ENCODE results near the gene CGB7.
"Not testable (repeated sequence)": the region's sequence is repeated elsewhere in the genome, so short reads cannot be mapped to it uniquely, and the experiment has no call there.

The CGB7 gene

GRCh38 chr19:49039736-49040135, 17.8 kb downstream of the CGB7 start:
- DNase-seq: not testable (repeated sequence)

GRCh38 chr19:49038557-49039276, 18.8 kb downstream of the CGB7 start:
- DNase-seq: not testable (repeated sequence)

GRCh38 chr19:49038111-49038510, 19.4 kb downstream of the CGB7 start:
- not testable (repeated sequence) for DNase-seq

GRCh38 chr19:49036815-49037214, 20.7 kb downstream of the CGB7 start, which contains the start of gene CGB1:
Gene CGB1, minus strand, starts transcription at chr19:49036895. Its CDS starts 184 bp downstream, at chr19:49036711.
- not testable (repeated sequence) for DNase-seq

GRCh38 chr19:49031642-49032301, 25.8 kb downstream of the CGB7 start, which contains the start of gene CGB2:
Gene CGB2, plus strand, starts transcription at chr19:49031890. Its CDS starts 206 bp downstream, at chr19:49032096.
- not testable (repeated sequence) for DNase-seq

- not testable (repeated sequence) for DNase-seq
Observed at GRCh38 chr19:49030323-49030722, 27.2 kb downstream of the CGB7 start.

GRCh38 chr19:49029749-49030148, 27.8 kb downstream of the CGB7 start:
- not testable (repeated sequence) for DNase-seq

- DNase-seq: not testable (repeated sequence)
Observed at GRCh38 chr19:49028686-49029085, 28.9 kb downstream of the CGB7 start.

GRCh38 chr19:49025599-49025998, 31.9 kb downstream of the CGB7 start:
- DNase-seq: not testable (repeated sequence)

GRCh38 chr19:49025088-49025487, 32.5 kb downstream of the CGB7 start:
- not testable (repeated sequence) for DNase-seq

- not testable (repeated sequence) for DNase-seq
Observed at GRCh38 chr19:49024233-49024632, 33.3 kb downstream of the CGB7 start, which contains the start of gene CGB3. Gene CGB3, minus strand, starts transcription at chr19:49024333. Its CDS starts 362 bp downstream, at chr19:49023971.

- no peak for DNase-seq
Observed at GRCh38 chr19:49022116-49022515, 35.4 kb downstream of the CGB7 start.

GRCh38 chr19:49020931-49021895, 36.3 kb downstream of the CGB7 start:
- DNase-seq: no peak

GRCh38 chr19:49020342-49020741, 37.2 kb downstream of the CGB7 start:
- DNase-seq: no peak

- DNase-seq: peak; percentile 39
Observed at GRCh38 chr19:49019242-49019932, 38.2 kb downstream of the CGB7 start.

- DNase-seq: not testable (repeated sequence)
Observed at GRCh38 chr19:49018388-49019241, 38.9 kb downstream of the CGB7 start.

GRCh38 chr19:49017666-49018351, 39.7 kb downstream of the CGB7 start:
- DNase-seq: peak; percentile 31

- no peak for DNase-seq
Observed at GRCh38 chr19:49017041-49017665, 40.4 kb downstream of the CGB7 start, which contains the start of gene LHB. Gene LHB, minus strand, starts transcription at chr19:49017091. Its CDS starts 10 bp downstream, at chr19:49017081.

GRCh38 chr19:49016067-49016839, 41.3 kb downstream of the CGB7 start:
- DNase-seq: no peak

All from NCI-H748 treated with DMSO at 0.1 percent for 48 hours (cell line).